Stimulated activated CD4-positive, alpha-beta T cell treated with anti-CD3 and anti-CD28 coated beads, Interleukin-12 subunit alpha, Interleukin-12 subunit beta, amount 100 ng/mL, for 24 hours (primary cell): ENCODE results near the gene IL1F10.

Experiments
- DNase-seq, 2 experiments: peaks; one replicate each; pipeline ENCODE4 v3.0.0-alpha.2; 2020; ENCODE audit warnings: low read depth in 2 of 2

IL1F10 gene, protein sequence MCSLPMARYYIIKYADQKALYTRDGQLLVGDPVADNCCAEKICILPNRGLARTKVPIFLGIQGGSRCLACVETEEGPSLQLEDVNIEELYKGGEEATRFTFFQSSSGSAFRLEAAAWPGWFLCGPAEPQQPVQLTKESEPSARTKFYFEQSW

GRCh38 chr2:113067681-113068080, at the start of gene IL1F10:
IL1F10 (plus strand) TSS chr2:113067970; CDS start chr2:113072739, 4,769 bp downstream.
- no peak for DNase-seq

- DNase-seq = no peak
These were observed 49.3 kb upstream of the IL1F10 start for GRCh38 chr2:113018509-113018908.

DNA sequence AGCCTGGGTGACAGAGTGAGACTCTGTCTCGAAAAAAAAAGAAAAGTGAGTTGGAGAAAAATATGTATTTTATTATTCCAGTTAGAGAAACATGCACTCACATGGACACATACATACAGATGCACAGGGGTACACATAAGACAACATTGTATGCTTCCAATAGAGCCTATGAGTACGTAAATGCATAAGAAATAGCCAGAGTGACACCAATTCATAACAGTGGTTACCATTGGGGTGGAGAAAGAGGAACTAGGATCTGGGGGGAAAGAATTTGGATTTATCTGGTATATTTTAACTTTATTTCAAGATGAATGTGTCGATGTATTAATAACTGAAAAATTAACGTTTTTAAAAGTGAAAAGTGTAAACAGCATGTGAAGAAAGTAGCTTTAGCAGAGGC, 46.5 kb upstream of the IL1F10 start:
- no peak for DNase-seq

- no peak for DNase-seq
These were observed 43.0 kb upstream of the IL1F10 start for GRCh38 chr2:113024764-113025163.

- DNase-seq = no peak
These were observed 42.0 kb upstream of the IL1F10 start for GRCh38 chr2:113025737-113026136.

DNA sequence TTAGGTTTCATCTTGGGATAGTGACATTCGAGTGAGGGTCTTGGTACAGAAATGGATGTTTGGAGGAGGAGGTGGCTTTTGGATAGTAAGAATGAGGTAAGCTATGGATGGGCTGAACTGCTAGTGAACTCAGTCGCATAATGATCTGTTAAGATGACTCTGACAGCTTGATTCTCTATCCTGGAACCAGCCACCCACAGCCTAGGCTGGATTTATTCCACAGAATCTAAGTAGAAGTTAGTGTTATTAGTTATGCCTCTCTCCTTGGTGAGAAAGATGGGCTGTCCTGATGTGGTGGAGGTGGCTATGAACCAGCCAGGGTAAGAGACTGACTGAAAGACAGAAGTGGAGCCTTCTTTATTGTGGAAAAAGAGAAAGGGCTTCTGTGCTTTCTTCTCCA, 40.1 kb upstream of the IL1F10 start:
- no peak for DNase-seq

DNA sequence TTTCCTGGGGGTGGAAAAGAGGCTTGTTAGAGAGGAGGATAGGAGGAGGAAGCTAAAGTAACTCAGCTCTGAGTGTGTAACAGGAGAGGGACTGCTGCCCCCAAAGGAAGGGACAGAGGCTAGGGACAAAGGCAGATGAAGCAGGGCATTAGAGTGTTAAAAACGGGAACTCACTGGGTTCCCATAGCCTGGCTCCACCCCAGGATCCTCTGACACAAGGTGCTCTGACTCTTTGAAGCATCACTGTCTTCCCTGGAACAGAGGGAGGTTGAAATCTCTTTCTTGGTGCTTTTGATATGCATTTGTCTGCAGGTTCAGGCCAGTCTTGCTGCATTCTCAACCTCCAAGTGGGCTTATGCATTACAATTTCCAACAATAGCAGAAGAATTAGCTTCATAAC, 39.7 kb upstream of the IL1F10 start:
- DNase-seq = no peak

DNA sequence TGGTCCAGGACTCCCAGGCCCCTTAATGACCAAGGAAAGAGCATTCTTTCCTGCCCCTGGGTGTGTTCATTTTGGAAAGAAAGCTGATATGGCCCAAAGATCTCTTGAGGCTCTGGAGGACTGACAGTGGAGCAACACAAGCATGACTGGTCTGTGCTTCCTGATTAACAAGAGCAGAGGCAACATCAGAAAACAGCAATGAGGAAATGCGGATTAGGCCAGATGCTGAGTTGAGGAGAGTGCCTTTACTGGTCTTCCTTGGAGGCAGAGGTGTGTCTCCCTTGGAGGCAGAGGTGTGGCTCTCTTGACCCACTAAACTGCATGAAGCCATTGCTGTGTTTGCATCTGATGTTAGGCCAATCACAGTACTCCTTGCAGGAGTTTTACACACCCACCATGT, 35.0 kb upstream of the IL1F10 start:
- no peak for DNase-seq

- no peak for DNase-seq
These were observed 33.8 kb upstream of the IL1F10 start for GRCh38 chr2:113034016-113034415.

GRCh38 chr2:113036763-113037162, 31.0 kb upstream of the IL1F10 start:
- no peak for DNase-seq

DNA sequence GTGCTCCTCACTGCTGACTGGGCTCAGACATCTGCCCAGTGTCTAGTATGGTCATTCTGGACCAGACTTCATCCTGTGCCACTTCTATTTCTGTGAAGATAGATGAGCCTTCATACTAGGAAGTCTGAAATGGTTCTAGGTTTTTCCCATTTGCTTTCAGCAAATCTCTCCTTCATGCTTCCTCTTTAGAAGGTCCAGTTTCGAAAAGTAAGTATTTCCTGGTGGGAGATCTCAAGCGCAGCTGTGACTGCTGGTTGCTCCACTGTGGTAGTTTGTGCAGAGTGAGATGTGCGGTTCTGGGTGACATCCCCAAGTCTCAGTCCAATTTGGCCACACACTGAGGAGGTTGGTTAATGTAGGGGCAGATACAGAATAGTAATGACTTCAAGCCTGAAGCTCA, 29.5 kb upstream of the IL1F10 start:
- no peak for DNase-seq

DNA sequence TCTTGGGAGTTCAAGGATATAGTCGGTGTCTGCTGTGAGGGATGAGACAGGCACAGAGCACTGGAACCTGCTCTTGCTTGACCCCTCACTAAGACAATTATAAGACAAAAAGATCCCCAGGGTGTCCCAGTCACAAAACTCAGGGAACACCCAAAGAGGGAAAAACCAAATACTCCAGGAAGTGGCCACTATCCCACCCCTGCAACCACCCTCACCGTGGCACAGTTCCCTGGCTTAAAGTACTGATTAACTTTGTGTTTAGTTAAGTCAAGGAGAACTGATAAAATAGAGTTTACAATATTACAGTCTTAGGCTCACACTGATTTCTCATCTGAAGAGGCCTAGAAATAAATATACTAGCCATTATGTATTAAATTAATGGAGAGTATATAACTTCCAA, 28.6 kb upstream of the IL1F10 start:
- no peak for DNase-seq

- DNase-seq = no peak
These were observed 28.1 kb upstream of the IL1F10 start for GRCh38 chr2:113039719-113040118.

DNA sequence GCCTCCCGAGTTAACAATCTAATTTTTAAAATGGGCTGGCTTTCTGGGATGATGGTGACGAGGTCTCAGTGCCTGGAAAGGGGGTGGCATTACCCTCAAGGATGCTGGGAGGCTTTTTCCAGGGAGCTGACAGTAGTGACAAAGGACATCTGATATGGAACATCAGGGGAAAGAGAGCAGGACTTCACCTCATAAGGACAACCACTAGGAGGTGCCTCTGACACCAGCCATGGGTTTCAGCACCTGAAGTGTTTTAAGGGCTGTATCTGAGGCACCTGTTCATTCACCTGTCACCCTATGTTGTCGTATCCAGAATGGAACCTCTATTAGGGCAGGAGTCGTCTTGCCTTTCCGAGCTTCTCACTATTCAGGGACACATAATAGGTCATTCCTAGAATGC, 25.9 kb upstream of the IL1F10 start:
- no peak for DNase-seq

- no peak for DNase-seq
These were observed 21.3 kb upstream of the IL1F10 start for GRCh38 chr2:113046465-113046864.

- DNase-seq = no peak
These were observed 16.6 kb upstream of the IL1F10 start for GRCh38 chr2:113050921-113051895.

GRCh38 chr2:113052396-113052917, 15.3 kb upstream of the IL1F10 start, which contains the start of gene IL36B:
IL36B (minus strand) TSS chr2:113052867.
- DNase-seq = no peak

GRCh38 chr2:113053666-113054065, 14.1 kb upstream of the IL1F10 start:
- no peak for DNase-seq

DNA sequence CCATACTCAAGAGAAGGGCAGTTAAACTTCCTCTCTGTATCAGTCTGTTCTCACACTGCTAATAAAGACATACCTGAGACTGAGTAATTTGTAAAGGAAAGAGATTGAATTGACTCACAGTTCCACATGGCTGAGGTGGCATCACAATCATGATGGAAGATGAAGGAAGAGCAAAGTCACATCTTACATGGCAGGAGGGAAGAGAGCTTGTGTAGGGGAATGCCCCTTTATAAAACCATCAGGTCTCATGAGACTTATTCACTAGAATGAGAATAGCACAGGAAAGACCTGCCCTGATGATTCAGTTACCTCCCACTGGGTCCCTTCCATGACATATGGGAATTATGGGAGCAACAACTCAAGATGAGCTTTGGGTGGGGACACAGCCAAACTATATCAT, 13.7 kb upstream of the IL1F10 start:
- DNase-seq = no peak

- DNase-seq = no peak
These were observed 11.2 kb upstream of the IL1F10 start for GRCh38 chr2:113056521-113056920.

GRCh38 chr2:113057117-113057516, 10.7 kb upstream of the IL1F10 start:
- no peak for DNase-seq

- no peak for DNase-seq
These were observed 9.3 kb upstream of the IL1F10 start for GRCh38 chr2:113058411-113058994.
